Measurements from ENCODE around the gene SLC13A2. TPM values are rescaled to one million over a fixed set of nuclear protein-coding genes. Genes with fewer than 3 reads are reported as not detected.
"Not testable (repeated sequence)": the region's sequence is repeated elsewhere in the genome, so short reads cannot be mapped to it uniquely, and the experiment has no call there.

Gene SLC13A2, protein sequence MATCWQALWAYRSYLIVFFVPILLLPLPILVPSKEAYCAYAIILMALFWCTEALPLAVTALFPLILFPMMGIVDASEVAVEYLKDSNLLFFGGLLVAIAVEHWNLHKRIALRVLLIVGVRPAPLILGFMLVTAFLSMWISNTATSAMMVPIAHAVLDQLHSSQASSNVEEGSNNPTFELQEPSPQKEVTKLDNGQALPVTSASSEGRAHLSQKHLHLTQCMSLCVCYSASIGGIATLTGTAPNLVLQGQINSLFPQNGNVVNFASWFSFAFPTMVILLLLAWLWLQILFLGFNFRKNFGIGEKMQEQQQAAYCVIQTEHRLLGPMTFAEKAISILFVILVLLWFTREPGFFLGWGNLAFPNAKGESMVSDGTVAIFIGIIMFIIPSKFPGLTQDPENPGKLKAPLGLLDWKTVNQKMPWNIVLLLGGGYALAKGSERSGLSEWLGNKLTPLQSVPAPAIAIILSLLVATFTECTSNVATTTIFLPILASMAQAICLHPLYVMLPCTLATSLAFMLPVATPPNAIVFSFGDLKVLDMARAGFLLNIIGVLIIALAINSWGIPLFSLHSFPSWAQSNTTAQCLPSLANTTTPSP
- not detected in 2 replicates for total RNA-seq (2012; rRNA removed)

DNA sequence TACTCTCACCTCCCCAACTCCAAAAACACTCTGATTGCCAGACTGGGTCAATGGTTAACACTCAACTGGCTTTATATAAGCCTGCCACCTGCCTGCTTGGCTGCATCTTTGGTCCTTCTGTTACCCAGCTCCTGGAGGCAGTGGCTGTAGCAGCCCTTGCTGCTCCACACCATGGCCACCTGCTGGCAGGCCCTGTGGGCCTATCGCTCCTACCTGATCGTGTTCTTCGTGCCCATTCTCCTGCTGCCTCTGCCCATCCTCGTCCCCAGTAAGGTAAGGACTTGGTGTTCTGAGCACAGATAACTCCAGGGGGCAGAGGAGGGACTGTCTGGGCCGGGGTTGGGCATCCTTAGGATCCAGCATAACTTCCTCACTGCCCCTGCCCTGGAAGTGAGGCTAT lies at the start of gene SLC13A2:
SLC13A2 (plus strand) TSS at position 103 of the 400 bp plus-strand sequence; CDS start at position 172, 69 bp downstream.
- no peak within 1 kb of the TSS for H3K4me2 ChIP-seq (ENCODE audit: low read length)
- no peaks in the 10 kb centered on the region for H3K9me3 ChIP-seq (replicated peaks; ENCODE audit: low read length)
- no peaks in the 10 kb centered on the region for H3K4me1 ChIP-seq (ENCODE audit: control insufficient read depth, insufficient read depth, low read length)
- no peak within 1 kb of the TSS for H3K4me3 ChIP-seq (ENCODE audit: low read length)
- H3K27me3 ChIP-seq (ENCODE audit: control insufficient read depth, insufficient read depth, low read length) = peaks cover 72% of the 10 kb centered on the region
- no peak within 1 kb of the TSS for H3K9ac ChIP-seq (ENCODE audit: low read depth, low read length)
- no peaks in the 10 kb centered on the region for H3K36me3 ChIP-seq (ENCODE audit: insufficient read depth, low read length)

DNA sequence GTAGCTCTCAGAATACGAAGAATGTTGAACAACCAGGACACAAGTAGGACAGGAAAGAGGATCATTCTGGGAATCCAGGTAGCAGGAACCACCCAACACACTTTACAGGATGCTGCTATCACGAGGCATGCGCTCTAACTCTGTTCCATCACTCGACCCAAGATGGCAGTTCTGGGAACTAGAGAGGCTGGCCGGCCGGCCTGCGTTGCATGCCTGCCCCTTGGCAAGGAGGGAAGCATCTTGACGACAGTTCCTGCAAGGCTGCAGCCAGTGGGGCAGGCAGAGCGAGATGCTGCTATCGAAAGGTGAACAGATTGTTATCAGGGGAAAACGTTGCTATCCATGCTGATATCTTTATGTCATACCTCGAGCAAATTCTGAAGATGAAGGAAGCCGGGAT lies 48.2 kb upstream of the SLC13A2 start:
- no peaks in the 10 kb centered on the region for H3K4me1 ChIP-seq (ENCODE audit: control insufficient read depth, insufficient read depth, low read length)
- peaks cover 36% of the 10 kb centered on the region for H3K27me3 ChIP-seq (ENCODE audit: control insufficient read depth, insufficient read depth, low read length)

DNA sequence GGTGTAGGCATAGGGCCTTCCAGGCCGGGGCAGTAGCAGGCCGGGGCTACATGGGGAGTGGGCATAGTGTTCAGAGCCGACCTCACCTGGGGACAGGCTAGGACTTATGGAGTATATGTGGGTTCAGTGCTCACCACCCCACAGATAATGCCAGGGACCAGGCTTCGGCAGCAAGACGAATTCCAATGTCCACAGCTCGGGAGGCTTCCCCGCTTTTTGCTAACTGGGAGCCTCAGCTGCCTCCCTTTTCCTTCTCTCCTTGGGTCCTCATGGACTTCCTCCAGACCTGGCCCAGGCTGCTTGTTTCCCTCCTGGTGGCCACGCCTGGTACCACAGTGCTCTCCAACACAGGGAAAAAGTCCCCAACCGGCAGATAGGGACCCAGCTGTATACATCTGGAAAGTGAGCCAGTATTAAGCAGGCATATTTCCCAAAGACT lies 47.3 kb upstream of the SLC13A2 start:
- H3K9ac ChIP-seq (ENCODE audit: low read depth, low read length) = no peak overlapping the region
- no peaks in the 10 kb centered on the region for H3K9me3 ChIP-seq (replicated peaks; ENCODE audit: low read length)
- H3K27me3 ChIP-seq (ENCODE audit: control insufficient read depth, insufficient read depth, low read length) = peaks cover 39% of the 10 kb centered on the region
- H3K36me3 ChIP-seq (ENCODE audit: insufficient read depth, low read length) = no peaks in the 10 kb centered on the region
- H3K4me1 ChIP-seq (ENCODE audit: control insufficient read depth, insufficient read depth, low read length) = no peaks in the 10 kb centered on the region
- H3K4me3 ChIP-seq (ENCODE audit: low read length) = no peak overlapping the region
- no peak overlapping the region for H3K4me2 ChIP-seq (ENCODE audit: low read length)

More for the DNA sequence above, 48.2 kb upstream of the SLC13A2 start:
- Histone ChIP-seq H3K4me2 (ENCODE audit: low read length) (no peak overlapping the region), H3K9ac (ENCODE audit: low read depth, low read length) (no peak overlapping the region), H3K36me3 (ENCODE audit: insufficient read depth, low read length) (no peaks in the 10 kb centered on the region), H3K9me3 (replicated peaks; ENCODE audit: low read length) (no peaks in the 10 kb centered on the region), H3K4me3 (ENCODE audit: low read length) (no peak overlapping the region)

DNA sequence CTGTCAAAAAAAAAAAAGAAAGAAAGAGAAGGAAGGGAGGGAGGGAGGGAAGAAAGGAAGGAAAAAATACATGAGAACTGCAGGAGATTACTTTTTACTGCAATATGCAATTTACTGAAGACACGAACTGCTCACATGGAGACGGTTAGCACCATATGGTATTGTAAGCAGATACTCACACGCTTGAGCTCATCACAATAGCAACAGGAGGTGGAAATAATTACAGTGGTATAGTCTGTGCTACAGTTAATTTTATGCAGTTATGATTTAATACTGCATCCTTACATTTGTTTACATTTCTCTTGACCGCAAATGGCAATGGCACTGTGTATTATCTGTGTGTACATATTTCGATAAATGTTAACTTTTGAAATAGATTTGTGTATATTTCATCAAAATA lies 46.1 kb upstream of the SLC13A2 start:
- Histone ChIP-seq H3K4me3 (ENCODE audit: low read length) (no peak overlapping the region), H3K36me3 (ENCODE audit: insufficient read depth, low read length) (no peaks in the 10 kb centered on the region), H3K9ac (ENCODE audit: low read depth, low read length) (no peak overlapping the region), H3K9me3 (replicated peaks; ENCODE audit: low read length) (no peaks in the 10 kb centered on the region), H3K4me2 (ENCODE audit: low read length) (no peak overlapping the region), H3K4me1 (ENCODE audit: control insufficient read depth, insufficient read depth, low read length) (no peaks in the 10 kb centered on the region), H3K27me3 (ENCODE audit: control insufficient read depth, insufficient read depth, low read length) (peaks cover 51% of the 10 kb centered on the region)

DNA sequence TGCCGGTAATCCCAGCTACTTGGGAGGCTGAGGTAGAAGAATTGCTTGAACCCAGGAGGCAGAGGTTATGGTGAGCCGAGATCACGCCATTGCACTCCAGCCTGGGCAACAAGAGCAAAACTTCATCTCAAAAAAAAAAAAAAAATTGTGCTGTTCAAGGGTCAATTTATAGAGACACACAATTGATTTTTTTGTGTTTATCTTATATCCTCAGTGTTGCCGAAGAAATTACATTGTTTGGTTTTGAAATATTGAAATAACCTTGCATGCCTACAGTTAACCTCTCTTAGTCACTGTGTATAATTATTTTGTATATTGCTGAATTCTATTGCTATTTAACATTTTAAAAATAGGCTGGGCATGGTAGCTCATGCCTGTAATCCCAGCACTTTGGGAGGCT lies 45.5 kb upstream of the SLC13A2 start:
- H3K4me3 ChIP-seq (ENCODE audit: low read length); H3K36me3 ChIP-seq (ENCODE audit: insufficient read depth, low read length); H3K9ac ChIP-seq (ENCODE audit: low read depth, low read length); H3K4me1 ChIP-seq (ENCODE audit: control insufficient read depth, insufficient read depth, low read length); H3K9me3 ChIP-seq (replicated peaks; ENCODE audit: low read length); H3K4me2 ChIP-seq (ENCODE audit: low read length): not testable (repeated sequence)
- H3K27me3 ChIP-seq (ENCODE audit: control insufficient read depth, insufficient read depth, low read length) = peaks cover 51% of the 10 kb centered on the region

DNA sequence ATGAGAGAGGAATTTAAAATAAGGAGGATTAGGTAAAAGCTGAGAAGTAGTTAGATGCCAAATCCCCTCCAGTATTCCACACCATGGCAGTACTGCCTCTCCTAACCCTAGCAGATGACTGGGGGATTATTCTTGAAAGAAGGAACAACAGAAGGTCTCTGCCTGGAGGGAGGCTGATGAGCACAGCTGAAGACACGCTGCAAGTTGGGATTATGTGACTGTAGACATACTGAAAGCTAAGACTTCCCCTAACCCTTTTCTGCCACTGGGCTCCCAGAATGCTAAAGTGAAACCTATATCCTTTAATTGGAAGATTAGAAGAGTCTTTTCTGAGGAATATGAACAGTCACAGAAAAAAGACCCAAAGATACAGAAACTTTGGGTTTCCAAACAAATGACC lies 39.7 kb upstream of the SLC13A2 start:
- H3K4me3 ChIP-seq (ENCODE audit: low read length) = no peak overlapping the region
- H3K27me3 ChIP-seq (ENCODE audit: control insufficient read depth, insufficient read depth, low read length) = peaks cover 27% of the 10 kb centered on the region
- no peak overlapping the region for H3K9ac ChIP-seq (ENCODE audit: low read depth, low read length)
- no peak overlapping the region for H3K4me2 ChIP-seq (ENCODE audit: low read length)
- H3K4me1 ChIP-seq (ENCODE audit: control insufficient read depth, insufficient read depth, low read length) = no peaks in the 10 kb centered on the region
- H3K9me3 ChIP-seq (replicated peaks; ENCODE audit: low read length) = no peaks in the 10 kb centered on the region
- no peaks in the 10 kb centered on the region for H3K36me3 ChIP-seq (ENCODE audit: insufficient read depth, low read length)

DNA sequence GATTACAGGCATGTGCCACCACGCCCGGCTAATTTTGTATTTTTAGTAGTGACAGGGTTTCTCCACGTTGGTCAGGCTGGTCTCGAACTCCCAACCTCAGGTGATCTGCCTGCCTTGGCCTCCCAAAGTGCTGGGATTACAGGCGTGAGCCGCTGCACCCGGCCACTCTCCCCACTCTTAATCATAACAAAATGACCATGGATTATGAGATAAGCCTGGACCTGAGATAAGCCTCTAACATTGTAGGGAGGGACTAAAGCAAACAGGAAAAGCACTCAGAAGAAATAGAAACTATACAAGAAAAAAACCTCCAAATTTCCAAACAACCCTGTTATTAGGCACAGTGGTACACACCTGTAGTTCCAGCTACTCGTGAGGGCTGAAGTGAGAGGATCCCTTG lies 39.1 kb upstream of the SLC13A2 start:
- H3K9me3 ChIP-seq (replicated peaks; ENCODE audit: low read length); H3K36me3 ChIP-seq (ENCODE audit: insufficient read depth, low read length); H3K4me2 ChIP-seq (ENCODE audit: low read length); H3K4me3 ChIP-seq (ENCODE audit: low read length); H3K4me1 ChIP-seq (ENCODE audit: control insufficient read depth, insufficient read depth, low read length); H3K9ac ChIP-seq (ENCODE audit: low read depth, low read length): not testable (repeated sequence)
- peaks cover 27% of the 10 kb centered on the region for H3K27me3 ChIP-seq (ENCODE audit: control insufficient read depth, insufficient read depth, low read length)

DNA sequence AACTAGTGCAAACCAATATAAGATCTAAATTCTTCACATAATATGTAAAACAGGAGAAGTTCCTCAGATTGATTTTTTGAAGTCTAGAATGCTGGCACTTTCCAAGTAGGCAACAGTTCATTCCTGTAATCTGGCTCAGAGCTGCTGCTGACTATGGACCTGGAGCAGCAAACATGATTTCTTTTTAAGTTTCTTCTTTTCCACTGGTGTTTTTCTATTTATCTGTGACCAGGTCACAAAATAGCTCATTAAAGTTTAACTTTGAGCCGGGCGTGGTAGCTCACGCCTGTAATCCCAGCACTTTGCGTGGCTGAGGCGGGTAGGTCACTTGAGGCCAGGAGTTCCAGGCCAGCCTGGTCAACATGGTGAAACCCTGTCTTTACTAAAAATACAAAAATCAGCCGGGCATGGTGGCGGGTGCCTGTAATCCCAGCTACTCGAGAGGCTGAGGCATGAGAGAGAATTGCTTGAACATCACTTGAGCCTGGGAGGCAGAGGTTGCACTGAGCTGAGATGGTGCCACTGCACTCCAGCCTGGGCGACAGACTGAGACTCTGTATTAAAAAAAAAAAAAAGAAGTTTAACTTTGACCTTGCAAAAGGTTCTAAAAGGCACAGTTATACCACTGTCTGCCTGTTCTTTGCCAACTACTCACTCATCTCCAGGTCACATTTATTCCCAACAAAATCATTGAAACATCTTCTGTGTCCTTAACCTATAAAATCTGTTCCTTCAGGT lies 29.4 kb upstream of the SLC13A2 start:
- Histone ChIP-seq H3K4me2 (ENCODE audit: low read length) (no peak overlapping the region), H3K9me3 (replicated peaks; ENCODE audit: low read length) (no peaks in the 10 kb centered on the region), H3K27me3 (ENCODE audit: control insufficient read depth, insufficient read depth, low read length) (peaks cover 26% of the 10 kb centered on the region)

DNA sequence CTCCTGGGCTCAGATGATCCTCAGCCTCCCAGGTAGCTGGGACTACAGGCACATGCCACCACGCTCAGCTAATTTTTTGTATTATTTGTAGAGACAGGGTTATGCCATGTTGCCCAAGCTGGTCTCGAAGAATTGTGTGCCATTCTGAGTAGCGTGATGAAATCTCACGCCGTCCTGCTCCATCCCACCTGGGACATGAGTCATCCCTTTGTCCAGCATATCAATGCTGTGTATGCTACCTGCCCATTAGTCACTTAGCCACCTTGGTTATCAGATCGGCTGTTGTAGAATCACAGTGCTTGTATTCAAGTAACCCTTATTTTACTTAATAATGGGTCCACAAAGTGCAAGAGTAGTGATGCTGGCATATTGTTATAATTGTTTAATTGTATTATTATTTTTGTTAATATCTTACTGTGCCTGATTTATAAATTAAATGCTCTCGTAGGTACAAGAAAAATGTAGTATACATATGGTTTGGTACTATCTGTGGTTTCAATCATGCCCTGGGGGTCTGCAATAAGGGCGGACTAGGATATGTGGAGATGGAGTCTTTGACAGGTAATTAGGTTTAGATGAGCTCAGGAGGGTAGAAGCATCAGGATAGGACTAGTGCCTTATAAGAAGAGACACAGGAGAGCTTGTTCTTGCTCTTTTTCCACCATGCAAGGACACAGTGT lies 26.6 kb upstream of the SLC13A2 start:
- H3K4me1 ChIP-seq (ENCODE audit: control insufficient read depth, insufficient read depth, low read length) = no peaks in the 10 kb centered on the region
- no peak overlapping the region for H3K4me2 ChIP-seq (ENCODE audit: low read length)
- H3K4me3 ChIP-seq (ENCODE audit: low read length) = no peak overlapping the region
- no peaks in the 10 kb centered on the region for H3K36me3 ChIP-seq (ENCODE audit: insufficient read depth, low read length)
- H3K27me3 ChIP-seq (ENCODE audit: control insufficient read depth, insufficient read depth, low read length) = peaks cover 27% of the 10 kb centered on the region
- H3K9me3 ChIP-seq (replicated peaks; ENCODE audit: low read length) = no peaks in the 10 kb centered on the region
- H3K9ac ChIP-seq (ENCODE audit: low read depth, low read length) = no peak overlapping the region

More for the DNA sequence above, 29.4 kb upstream of the SLC13A2 start:
- Histone ChIP-seq H3K4me1 (ENCODE audit: control insufficient read depth, insufficient read depth, low read length) (no peaks in the 10 kb centered on the region), H3K9ac (ENCODE audit: low read depth, low read length) (no peak overlapping the region), H3K36me3 (ENCODE audit: insufficient read depth, low read length) (no peaks in the 10 kb centered on the region), H3K4me3 (ENCODE audit: low read length) (no peak overlapping the region)

DNA sequence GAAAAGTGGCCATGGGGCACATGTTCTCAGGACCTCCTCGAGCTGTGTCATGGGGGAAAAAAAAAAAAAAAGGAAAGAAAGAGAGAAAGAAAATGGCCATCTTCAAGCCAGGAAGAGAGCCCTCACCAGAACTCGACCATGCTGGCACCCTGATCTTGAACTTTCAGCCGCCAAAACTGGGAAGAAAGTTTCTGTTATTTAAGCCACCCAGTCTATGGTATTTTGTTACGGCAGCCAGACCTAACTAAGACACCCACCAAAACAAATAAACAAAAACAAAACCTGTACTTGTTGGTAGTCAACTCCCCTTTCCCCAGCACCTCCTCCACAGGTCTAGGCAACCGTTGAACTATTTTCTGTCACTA lies 26.1 kb upstream of the SLC13A2 start:
- H3K27me3 ChIP-seq (ENCODE audit: control insufficient read depth, insufficient read depth, low read length) = peaks cover 26% of the 10 kb centered on the region
- no peaks in the 10 kb centered on the region for H3K4me1 ChIP-seq (ENCODE audit: control insufficient read depth, insufficient read depth, low read length)
- H3K4me3 ChIP-seq (ENCODE audit: low read length) = no peak overlapping the region
- no peaks in the 10 kb centered on the region for H3K36me3 ChIP-seq (ENCODE audit: insufficient read depth, low read length)
- H3K9me3 ChIP-seq (replicated peaks; ENCODE audit: low read length) = no peaks in the 10 kb centered on the region
- no peak overlapping the region for H3K4me2 ChIP-seq (ENCODE audit: low read length)
- H3K9ac ChIP-seq (ENCODE audit: low read depth, low read length) = no peak overlapping the region

DNA sequence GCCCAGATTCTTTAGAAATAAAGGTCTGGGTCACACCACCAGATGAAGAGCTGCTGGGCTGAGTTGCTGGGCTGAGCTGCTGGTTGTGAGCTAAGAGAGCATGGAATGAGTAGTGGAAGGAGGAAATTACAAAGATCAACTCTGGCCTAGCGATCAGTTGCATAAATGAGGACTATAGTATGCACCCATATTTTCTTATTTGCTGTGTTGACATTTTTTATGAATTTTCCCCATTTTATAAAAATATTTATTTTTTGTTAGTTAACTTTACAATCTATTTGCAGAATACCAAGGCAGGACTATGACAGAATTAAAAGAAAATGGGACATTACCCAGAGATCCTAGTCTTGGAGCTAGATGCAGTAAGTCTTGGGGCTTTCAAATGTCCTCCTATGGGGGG lies 23.6 kb upstream of the SLC13A2 start:
- no peak overlapping the region for H3K9ac ChIP-seq (ENCODE audit: low read depth, low read length)
- H3K4me3 ChIP-seq (ENCODE audit: low read length) = no peak overlapping the region
- no peaks in the 10 kb centered on the region for H3K36me3 ChIP-seq (ENCODE audit: insufficient read depth, low read length)
- H3K27me3 ChIP-seq (ENCODE audit: control insufficient read depth, insufficient read depth, low read length) = peaks cover 28% of the 10 kb centered on the region
- no peaks in the 10 kb centered on the region for H3K9me3 ChIP-seq (replicated peaks; ENCODE audit: low read length)
- no peaks in the 10 kb centered on the region for H3K4me1 ChIP-seq (ENCODE audit: control insufficient read depth, insufficient read depth, low read length)
- H3K4me2 ChIP-seq (ENCODE audit: low read length) = no peak overlapping the region
